Lower lobe of right lung (tissue), 2 donors: Measurements from ENCODE around the gene KRT81. TPM values are rescaled to one million over a fixed set of nuclear protein-coding genes. Genes with fewer than 3 reads are reported as not detected.

Source experiments
- ATAC-seq, 2 donors: fragments of 200-7000 bp; cut with Tn5 transposase; one replicate each; pipeline ENCODE4 v1.9.1; 2020 to 2022; ENCODE audit warnings: mild to moderate bottlenecking in 2 of 2, moderate library complexity in 2 of 2
- DNase-seq: peaks from one replicate; pipeline ENCODE4 v3.0.0-alpha.2; 2020
- H3K27ac ChIP-seq: fragments of 200-600 bp; one replicate; pipeline ENCODE4 v1.8.0; 2022
- H3K27me3 ChIP-seq: fragments of 200-600 bp; one replicate; pipeline ENCODE4 v1.8.0; 2022; ENCODE audit warnings: low read depth
- H3K36me3 ChIP-seq: fragments of 200-600 bp; one replicate; pipeline ENCODE4 v1.8.0; 2022; ENCODE audit warnings: mild to moderate bottlenecking
- H3K4me1 ChIP-seq: fragments of 200-600 bp; one replicate; pipeline ENCODE4 v1.8.0; 2022
- H3K4me3 ChIP-seq: fragments of 200-600 bp; one replicate; pipeline ENCODE4 v1.8.0; 2022; ENCODE audit warnings: mild to moderate bottlenecking
- H3K9me3 ChIP-seq: fragments of 200-600 bp; one replicate; pipeline ENCODE4 v1.8.0; 2022
- CTCF ChIP-seq: fragments of 200-600 bp; IDR thresholded peaks from one replicate; pipeline ENCODE4 v1.8.0; 2022; ENCODE audit warnings: antibody characterized with exemption, mild to moderate bottlenecking
- intact Hi-C: fragments of 100-400 bp; cut with DNase I; formaldehyde crosslinking; loops from one replicate; pipeline ENCODE4 v1.11.0; 2022
- total RNA-seq: library from RNA; stranded (reverse); fragmentation: NEBNext Ultra II Directional; extraction: Animal tissue kit (Norgen Biotek cat#: 25700); gene quantifications from one replicate; pipeline ENCODE4 v1.2.1, GENCODE V29; 2021
- donor health status: DM: no; HTN: yes; CAD: no; lungs with severe emphysema.

KRT81 gene
- total RNA-seq, 1 donor from 2014 or later, result not detected

- H3K27ac ChIP-seq, result no peak overlapping the region
- DNase-seq, result no peak
- intact Hi-C loops, result no loop called here
- no peaks in the 10 kb centered on the region for H3K36me3 ChIP-seq
- TF ChIP-seq CTCF, result no peak
- ATAC-seq, result no peak
- H3K4me1 ChIP-seq, result peaks cover 12% of the 10 kb centered on the region
- H3K4me3 ChIP-seq, result no peak overlapping the region
- no peaks in the 10 kb centered on the region for H3K9me3 ChIP-seq
- H3K27me3 ChIP-seq, result peaks cover 33% of the 10 kb centered on the region
Observed at GRCh38 chr12:52251367-52252051, 39.8 kb downstream of the KRT81 start.

- Histone ChIP-seq H3K27ac (no peak overlapping the region), H3K9me3 (no peaks in the 10 kb centered on the region), H3K27me3 (peaks cover 22% of the 10 kb centered on the region), H3K4me1 (peaks cover 19% of the 10 kb centered on the region), H3K36me3 (no peaks in the 10 kb centered on the region), H3K4me3 (no peak overlapping the region)
- intact Hi-C loops, result no loop called here
- DNase-seq (peak; percentile 43), ATAC-seq (no peak)
- no peak for TF ChIP-seq CTCF
Observed at GRCh38 chr12:52250048-52250990, 41.0 kb downstream of the KRT81 start.

- H3K4me3 ChIP-seq, result no peak overlapping the region
Observed at GRCh38 chr12:52249511-52250047, 41.8 kb downstream of the KRT81 start.

GRCh38 chr12:52248541-52249461 is 42.5 kb downstream of the KRT81 start:
- no peak overlapping the region for H3K4me3 ChIP-seq
- no peak for TF ChIP-seq CTCF
- no peaks in the 10 kb centered on the region for H3K9me3 ChIP-seq
- peaks cover 21% of the 10 kb centered on the region for H3K27me3 ChIP-seq
- peaks cover 34% of the 10 kb centered on the region for H3K4me1 ChIP-seq
- H3K27ac ChIP-seq, result peak overlapping the region; percentile 69
- DNase-seq (peak; percentile 79), ATAC-seq (peak; percentile 25 to 64)
- intact Hi-C loops, result no loop called here
- no peaks in the 10 kb centered on the region for H3K36me3 ChIP-seq

More at GRCh38 chr12:52249511-52250047, 41.8 kb downstream of the KRT81 start:
- peaks cover 21% of the 10 kb centered on the region for H3K27me3 ChIP-seq
- H3K27ac ChIP-seq, result no peak overlapping the region
- intact Hi-C loops, result no loop called here
- H3K4me1 ChIP-seq, result peaks cover 26% of the 10 kb centered on the region
- no peak for DNase-seq
- no peak for ATAC-seq
- H3K9me3 ChIP-seq, result no peaks in the 10 kb centered on the region
- TF ChIP-seq CTCF, result no peak
- no peaks in the 10 kb centered on the region for H3K36me3 ChIP-seq
